Kidney capillary endothelial cell (primary cell): ENCODE data around the gene CLEC4M.
A peak's percentile ranks its signal among the peaks of the same experiment; 100 is the strongest.
"Not testable (repeated sequence)": the region's sequence is repeated elsewhere in the genome, so short reads cannot be mapped to it uniquely, and the experiment has no call there.

Experiments
- DNase-seq: peaks from one replicate; pipeline ENCODE4 v3.0.0-alpha.2; 2018; ENCODE audit warnings: low spot score

The CLEC4M gene

DNA sequence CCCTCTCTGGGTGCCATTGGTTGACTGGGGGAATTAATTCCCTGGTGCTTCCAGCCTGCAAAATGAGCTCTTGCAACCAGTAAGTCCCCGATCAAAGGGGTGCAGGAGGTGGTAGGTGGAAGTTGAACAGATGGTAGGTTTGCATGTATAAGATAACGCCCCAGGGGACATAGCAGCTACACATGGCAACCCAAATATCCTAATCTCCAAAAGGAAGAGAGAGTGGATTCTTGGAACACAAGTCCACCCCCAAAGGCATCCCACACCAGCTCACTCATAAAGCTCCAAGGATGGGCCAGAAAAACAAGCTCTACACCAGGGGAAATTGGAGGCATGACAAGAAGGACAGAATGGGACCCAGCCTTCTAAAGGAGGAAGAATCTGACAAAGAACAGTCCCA lies 20.5 kb upstream of the CLEC4M start:
- DNase-seq, result no peak

DNA sequence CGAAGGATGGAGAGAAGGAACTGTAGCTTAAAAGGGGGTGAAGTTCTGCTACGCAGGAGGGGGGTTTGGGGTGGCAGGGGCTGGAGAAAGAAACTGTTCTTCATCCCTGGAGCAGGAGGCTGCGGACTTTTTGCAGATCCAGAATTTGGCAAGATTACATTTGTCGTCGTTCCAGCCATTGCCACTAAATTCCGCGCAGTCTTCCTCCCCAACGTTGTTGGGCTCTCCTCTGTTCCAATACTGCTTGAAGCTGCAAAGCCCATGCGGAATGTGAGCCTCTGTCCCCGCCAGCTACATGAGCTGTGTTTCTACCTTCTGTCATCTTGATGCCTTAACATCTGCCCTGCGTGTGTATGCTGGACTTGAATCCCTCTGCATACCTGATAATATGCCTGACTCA lies 20.1 kb upstream of the CLEC4M start:
- DNase-seq, result no peak

DNA sequence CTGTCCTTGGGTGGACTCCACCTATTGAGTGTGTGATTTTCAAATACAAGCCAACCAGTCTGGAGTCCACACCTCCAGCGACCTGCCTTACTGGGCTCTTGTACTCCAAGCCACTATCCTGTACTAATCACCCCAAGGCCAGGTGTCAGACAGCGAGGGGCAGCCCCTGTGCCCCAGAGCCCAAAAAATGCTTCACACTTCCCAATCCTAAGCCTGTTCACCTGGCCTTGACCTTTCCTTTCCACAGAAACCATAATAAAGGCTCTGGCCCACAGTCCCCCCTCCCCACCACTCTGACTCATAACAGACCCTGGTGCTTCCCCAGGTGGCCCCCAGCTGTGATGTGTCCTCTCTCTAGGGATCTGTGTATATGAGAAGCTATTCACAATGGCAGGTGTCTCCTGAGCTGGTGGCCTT lies 19.6 kb upstream of the CLEC4M start:
- no peak for DNase-seq

DNA sequence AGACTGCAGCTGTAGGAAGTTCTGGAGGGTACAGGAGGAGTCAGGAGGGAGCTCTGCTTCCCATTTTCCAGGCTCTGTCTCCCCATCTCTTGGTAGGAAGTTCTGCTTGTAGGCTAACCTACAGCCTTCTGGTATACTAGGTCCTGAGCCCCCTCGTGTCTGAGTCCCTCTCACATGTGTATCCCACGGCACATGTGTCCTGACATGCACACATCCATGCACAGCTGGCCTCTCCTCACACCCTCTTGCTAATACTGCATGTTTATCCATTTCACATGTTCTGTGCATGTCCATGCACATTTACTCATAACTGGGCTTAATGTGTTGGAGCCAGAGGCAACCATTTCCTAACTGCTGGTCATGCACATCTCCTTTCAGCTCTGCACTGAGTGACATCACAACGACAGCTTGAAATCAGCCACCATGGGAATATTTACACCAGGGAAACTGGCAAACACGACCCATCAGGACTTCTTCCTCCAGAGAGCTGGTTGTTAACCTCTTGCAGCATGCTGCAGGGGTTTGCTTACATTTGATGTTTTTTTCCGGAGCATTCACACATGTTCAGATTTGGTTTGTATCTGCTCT lies 18.8 kb upstream of the CLEC4M start:
- DNase-seq, result no peak

DNA sequence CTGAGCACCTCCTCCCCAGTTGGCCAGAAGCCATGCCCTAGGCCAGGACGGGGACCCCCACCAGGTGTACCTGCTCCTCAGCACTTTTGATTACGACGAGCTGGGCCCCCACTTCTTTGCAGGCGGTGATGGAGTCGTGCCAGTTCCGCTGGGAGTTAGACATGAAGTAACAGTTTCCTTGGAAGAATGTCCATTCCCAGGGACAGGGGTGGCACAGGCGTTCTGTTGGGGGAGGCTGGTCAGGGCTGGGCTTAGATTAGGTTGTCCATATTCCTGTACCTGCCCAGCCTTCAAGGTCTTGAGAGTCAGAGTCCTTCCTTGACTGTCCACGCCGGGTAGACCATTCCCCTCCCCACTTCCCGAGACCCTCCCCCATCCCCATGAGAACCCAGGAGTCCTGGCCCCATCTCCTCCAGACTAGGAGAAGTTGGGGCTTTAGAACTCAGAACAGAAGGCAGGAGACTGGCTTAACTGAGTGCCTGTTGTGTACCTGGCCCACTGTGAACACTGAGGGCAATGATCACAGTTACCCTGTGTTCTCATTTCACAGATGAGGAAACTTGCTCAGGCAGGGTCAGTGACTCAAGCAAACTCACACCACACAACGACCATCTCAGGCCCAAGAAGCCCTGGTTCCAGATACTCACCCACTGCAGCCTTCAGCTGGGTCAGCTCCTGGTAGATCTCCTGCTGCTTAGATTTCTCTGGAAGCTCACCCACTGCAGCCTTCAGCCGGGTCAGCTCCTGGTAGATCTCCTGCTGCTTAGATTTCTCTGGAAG lies 18.0 kb upstream of the CLEC4M start:
- no peak for DNase-seq

DNA sequence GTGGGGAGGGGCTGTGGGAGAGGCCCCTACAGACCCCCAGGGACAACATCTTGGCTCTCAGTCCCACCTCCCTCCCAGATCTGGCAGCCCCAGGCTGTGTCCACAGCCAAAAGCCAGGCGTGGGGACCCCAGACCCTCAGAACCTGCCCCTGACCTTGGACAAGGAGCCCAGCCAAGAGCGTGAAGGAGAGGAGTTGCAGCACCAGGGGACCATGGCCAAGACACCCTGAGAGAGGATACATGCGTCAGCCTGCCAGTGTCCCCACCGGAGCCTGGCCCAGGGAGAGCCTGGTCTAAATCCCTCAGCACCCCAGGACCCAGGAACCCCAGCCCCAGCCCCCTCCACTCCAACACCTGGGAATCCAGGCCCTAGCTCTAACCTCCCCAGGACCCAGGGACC lies 16.7 kb upstream of the CLEC4M start:
- DNase-seq, result not testable (repeated sequence)

DNA sequence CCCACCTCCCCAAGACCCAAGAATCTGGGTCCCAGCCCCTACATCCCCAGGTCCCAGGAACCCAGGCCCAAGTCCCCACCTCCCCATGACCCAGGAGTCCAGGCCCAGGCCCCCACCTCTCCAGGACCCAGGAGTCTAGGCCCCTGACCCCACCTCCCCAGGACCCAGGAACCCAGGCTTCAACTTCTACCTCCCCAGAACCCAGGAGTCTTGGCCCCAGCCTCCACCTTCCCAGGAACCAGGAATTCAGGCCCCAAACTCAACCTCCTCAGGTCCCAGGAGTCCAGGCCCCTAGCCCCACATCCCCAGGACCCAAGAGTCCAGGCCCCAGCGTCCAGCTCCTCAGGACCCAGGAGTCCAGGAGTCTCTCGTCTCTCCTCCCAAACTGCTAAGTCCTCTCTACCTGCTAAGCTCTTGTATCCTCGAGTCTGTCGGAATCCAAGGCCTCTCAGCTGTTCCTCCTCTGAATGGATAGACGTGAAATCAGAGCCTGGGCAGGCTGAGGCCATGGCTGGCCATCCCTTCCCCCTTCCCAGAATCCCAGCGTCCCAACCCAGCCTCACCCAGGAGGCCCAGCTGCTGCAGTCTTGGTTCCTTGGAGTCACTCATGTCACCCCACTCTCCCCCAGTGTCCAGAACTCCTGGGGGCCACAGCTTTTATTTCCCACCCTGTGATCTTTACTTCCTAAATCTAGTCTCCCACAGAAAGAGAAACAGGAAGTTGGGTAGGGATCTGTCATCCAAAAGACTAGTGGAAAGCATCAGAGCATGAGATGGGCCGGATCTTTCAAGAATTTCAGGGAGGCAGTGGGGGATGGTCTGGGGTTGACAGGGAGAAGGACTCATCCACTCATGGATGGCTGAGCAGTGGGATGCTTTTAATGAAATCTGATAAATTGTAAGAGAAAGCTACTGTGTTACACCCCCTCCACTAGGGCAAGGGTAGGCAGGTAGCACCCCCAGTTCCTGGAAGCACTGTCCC lies 15.8 kb upstream of the CLEC4M start, which contains the start of gene CD209:
TSS of gene CD209 (minus strand) at position 632 of the 982 bp plus-strand sequence. CDS start at position 609, 23 bp downstream.
- no peak for DNase-seq

DNA sequence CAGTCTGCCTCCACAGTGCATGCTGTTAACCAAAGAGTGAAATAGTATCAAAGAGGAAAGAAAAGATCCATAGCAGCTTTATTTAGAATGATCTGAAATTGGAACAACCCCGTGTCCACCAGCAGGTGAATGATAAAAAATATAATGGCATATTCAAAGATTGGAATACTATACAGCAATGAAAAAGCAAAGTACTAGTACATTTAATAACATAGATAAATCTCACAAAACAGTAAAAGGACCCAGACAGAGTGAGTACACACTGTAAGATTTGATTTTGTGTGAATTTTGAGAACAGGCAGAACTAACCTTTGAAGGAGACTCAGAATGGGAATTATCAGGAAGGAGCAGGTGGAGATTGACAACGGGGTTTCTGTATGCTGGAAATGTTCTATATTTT lies 14.9 kb upstream of the CLEC4M start:
- DNase-seq, result no peak

DNA sequence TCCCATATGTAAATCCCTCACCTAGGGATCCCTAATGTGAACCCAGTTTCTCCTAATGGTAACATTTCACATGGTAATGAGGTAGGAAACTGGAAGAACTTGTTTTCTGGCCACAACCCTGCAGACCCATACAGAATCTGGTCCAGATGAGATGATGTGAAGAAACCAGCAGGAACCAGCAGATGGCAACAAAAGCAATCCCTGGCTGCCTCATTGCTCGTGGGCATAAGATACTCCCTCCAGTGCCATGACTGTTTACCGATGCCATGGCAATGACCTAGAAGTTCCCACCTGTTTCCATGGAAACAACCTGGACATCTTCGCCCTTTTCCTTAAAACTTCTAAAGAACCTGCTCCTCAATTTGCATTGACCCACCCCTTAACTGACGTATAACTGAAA lies 14.3 kb upstream of the CLEC4M start:
- DNase-seq, result peak; percentile 8

DNA sequence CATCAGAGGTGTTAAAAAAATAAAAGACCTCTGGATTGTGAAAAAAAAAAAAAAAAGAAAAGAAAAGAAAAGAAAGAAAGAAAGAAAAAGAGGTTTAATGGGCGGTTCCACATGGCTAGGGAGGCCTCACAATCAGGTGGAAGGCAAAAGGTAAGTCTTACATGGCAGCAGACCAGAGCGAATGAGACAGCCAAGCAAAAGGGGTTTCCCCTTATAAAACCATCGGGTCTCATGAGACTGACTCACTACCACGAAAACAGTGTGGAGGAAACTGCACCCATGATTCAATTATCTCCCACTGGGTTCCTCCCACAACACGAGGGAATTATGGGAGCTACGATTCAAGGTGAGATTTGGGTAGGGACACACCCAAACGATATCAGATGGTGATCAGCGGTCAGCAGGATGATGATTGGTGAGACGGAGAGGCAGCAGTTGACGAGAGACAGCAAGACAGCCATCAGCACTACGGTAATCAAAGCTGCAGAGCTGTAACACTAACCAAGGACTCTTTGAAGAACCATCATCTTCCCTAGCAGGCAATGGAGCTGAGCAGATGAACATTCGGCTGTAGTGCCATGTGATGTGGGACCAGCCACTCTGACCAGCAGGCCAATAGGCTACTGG lies 11.8 kb upstream of the CLEC4M start:
- no peak for DNase-seq

DNA sequence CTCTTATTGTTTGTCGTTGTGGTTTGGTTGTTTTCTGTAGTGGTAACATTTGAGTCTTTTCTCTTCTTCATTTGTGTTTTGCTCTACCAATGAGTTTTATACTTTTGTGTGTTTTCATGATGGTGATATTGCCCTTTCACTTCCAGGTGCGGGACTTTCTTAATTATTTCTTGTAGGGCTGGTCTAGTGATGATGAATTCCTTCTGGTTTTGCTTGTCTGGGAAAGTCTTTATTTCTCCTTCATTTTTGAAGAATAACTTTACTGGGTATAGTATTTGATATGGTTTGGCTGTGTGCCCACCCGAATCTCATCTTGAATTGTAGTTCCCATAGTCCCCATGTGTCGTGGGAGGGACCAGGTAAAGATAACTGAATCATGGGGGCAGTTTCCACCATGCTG lies 6.8 kb upstream of the CLEC4M start:
- DNase-seq, result no peak

DNA sequence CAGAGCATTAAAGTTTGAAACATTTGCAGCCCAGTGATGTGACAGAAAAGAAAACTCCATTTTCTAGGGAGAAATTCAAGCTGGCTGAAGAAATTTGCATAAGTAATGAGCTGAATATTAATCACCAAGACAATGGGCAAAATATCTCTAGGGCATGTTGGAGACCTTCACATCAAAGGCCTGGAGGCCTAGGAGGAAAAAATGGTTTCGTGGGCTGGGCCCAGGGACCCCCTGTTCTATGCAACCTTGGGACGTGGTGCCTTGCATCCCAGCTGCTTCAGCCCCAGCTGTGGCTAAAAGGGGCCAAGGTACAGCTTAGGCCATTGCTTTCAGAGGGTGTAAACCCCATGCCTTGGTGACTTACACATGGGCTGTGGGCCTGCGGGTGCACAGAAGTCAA lies 5.7 kb upstream of the CLEC4M start:
- no peak for DNase-seq

DNA sequence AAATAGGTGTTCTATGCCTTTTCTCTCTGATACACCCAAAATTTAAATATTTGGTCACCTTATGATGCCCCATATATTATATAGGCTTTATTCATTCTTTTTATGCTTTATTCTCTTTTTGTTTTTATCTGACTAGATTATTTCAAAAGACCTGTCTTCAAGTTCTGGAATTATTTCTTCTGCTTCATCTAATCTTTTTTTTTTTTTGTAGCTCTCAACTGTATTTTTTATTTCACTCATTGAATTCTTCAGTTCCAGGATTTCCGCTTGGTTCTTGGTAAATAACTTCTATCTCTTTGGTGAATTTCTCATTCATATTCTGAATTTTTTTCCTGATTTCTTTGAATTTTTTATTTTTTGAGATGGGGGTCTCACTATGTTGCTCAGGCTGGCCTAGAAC lies 3.9 kb upstream of the CLEC4M start:
- DNase-seq, result no peak

DNA sequence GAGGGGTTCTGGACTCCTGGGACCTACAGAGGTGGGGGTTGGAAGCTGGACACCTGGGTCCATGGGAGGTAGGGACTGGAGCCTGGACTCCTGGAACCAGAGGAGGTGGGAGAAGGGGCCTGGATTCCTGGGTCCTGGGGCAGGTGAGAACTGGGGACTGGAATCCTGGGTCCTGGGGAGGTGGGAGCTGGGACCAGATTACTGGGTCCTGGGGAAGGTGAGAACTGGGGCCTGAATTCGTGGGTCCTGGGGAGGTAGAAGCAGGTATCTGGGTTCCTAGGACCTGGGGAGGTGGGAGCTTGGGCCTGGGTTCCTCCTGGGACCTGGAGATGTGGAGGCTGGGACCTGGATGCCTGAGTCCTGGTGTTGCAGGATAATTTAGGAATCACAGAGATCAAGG lies 653 bp downstream of the CLEC4M start:
- DNase-seq, result no peak

DNA sequence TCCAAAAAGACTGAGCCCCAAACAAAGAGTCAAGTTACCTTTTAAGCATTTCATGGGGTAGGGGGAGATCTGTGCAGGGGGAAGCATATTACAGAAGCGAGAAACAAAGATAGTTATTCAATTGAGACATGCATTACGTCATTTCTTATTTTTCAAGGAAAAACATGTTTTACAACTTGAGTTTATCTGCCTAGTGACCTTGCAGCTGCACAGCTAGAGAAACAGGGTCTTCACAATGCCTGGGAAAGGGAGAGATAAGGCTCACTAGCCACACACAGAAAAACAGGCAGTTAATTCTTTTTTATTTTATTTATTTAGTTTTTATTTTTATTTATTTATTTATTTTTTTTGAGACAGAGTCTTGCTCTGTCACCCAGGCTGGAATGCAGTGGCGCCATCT lies 1.1 kb downstream of the CLEC4M start:
- DNase-seq, result not testable (repeated sequence)

DNA sequence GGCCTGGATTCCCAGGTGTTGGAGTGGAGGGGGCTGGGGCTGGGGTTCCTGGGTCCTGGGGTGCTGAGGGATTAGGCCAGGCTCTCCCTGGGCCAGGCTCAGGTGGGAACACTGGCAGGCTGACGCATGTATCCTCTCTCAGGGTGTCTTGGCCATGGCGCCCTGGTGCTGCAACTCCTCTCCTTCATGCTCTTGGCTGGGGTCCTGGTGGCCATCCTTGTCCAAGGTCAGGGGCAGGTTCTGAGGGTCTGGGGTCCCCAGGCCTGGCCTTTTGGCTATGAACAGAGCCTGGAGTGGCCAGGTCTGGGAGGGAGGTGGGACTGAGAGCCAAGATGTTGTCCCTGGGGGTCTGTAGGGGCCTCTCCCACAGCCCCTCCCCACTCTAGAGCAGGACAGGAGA lies 2.0 kb downstream of the CLEC4M start:
- not testable (repeated sequence) for DNase-seq

DNA sequence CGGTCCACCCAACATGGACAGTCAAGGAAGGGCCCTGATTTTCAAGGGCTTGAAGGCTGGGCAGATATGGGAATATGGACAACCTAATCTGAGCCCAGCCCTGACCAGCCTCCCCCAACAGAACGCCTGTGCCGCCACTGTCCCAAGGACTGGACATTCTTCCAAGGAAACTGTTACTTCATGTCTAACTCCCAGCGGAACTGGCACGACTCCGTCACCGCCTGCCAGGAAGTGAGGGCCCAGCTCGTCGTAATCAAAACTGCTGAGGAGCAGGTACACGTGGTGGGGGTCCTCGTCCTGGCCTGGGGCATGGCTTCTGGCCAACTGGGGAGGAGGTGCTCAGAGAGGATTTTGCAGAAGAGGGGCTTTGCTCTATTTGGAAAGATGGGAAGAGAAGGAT lies 3.5 kb downstream of the CLEC4M start:
- DNase-seq, result no peak

DNA sequence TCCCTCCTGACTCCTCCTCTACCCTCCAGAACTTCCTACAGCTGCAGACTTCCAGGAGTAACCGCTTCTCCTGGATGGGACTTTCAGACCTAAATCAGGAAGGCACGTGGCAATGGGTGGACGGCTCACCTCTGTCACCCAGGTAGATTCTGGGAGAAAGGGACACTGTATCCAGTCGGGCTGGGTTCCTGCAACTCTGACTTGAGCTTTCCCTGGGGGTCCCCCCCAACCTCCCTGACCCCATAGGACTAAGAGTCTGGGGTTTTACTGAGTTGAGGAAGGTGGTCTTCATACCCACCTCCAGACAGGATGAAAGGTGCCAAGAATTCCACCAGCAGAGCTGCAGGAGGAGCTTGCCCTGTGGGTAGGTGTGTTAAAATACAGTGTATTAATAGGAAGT lies 4.4 kb downstream of the CLEC4M start:
- no peak for DNase-seq

DNA sequence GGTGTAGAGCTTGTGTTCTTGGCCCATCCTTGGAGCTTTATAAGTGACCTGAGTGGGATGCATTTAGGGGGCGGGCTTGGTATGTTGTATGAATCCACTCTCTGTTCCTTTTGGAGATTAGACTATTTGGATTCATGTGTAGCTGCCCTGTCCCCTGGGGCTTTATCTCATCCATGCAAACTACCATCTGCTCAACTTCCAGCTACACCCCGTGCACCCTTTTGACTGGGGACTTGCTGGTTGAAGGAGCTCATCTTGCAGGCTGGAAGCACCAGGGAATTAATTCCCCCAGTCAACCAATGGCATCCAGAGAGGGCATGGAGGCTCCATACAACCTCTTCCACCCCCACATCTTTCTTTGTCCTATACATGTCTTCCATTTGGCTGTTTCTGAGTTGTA lies 6.1 kb downstream of the CLEC4M start:
- DNase-seq, result no peak

DNA sequence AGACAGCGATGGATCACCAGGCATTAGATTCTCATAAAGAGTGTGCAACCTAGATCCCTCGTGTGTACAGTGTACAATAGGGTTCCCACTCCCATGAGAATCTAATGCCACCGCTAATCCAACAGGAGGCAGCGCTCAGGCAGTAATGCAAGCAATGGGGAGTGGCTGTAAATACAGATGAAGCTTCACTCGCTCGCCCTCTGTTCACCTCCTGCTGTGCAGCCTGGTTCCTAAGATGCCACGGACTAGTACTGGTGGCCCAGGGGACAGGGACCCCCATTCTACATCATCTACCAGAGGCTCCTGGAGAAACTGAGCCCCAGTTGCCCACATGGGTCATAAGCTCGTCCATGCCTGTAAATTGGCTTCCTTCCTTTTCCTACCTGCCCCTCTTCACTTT lies 8.0 kb downstream of the CLEC4M start:
- DNase-seq, result no peak

DNA sequence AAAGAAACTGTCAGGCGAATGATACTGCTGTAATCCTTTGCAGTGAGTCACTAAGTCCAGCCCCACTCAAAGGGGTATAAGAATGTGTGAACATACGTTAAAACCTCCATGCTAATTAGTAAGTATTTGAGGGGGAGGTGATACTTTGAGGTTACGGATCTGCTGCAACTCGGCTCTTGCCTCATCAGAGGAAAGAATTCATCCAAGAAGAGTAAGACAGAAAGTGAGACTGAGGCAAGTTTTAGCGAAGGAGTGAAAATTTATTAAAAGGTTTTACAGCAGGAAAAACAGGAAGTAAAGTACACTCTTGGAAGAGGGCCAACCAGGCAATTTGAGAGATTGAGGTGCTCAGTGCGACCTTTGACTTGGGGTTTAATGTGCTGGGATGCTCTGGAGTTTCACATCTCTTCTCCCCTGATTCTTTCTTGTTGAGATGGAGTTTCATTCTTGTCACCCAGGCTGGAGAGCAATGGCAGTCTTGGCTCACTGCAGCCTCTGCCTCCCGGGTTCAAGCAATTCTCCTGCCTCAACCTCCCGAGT lies 9.8 kb downstream of the CLEC4M start:
- no peak for DNase-seq

DNA sequence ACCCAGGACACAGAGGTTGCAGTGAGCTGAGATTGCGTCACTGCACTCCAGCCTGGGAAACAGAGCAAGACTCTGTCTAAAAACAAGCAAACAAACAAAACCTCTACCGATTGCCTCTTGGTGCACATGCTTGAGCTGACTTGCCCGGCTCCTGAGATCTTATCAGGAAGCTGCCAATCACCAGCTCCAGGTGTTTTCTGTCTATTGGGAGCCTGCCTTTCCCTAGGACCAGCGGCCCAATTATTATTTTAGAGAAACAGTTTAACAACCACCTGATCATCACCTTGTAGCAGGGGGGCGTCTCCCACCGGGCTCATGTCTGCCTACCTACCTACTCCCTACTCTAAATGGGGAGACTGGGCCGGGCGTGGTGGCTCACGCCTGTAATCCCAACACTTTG lies 10.8 kb downstream of the CLEC4M start:
- no peak for DNase-seq
